GM21423 (cell line): ENCODE measurements around the gene CHIT1.

Experiments used
- ATAC-seq: cut with Tn5 transposase; IDR thresholded peaks from one replicate; pipeline ENCODE4 v1.9.1; 2021; ENCODE audit warnings: mild to moderate bottlenecking, moderate library complexity; ENCODE audit not compliant: unreplicated experiment

The CHIT1 gene

GRCh38 chr1:203217139-203217655, 12.3 kb downstream of the CHIT1 start:
- ATAC-seq = no peak

- no peak for ATAC-seq
Measured at GRCh38 chr1:203216274-203217138, 13.0 kb downstream of the CHIT1 start.

- ATAC-seq = no peak
Measured at GRCh38 chr1:203215573-203215972, 13.9 kb downstream of the CHIT1 start.

GRCh38 chr1:203214871-203215270, 14.6 kb downstream of the CHIT1 start:
- ATAC-seq = no peak

- no peak for ATAC-seq
Measured at GRCh38 chr1:203213126-203213525, 16.3 kb downstream of the CHIT1 start.

GRCh38 chr1:203211812-203212211, 17.7 kb downstream of the CHIT1 start:
- ATAC-seq = no peak

- ATAC-seq = no peak
Measured at GRCh38 chr1:203210988-203211387, 18.5 kb downstream of the CHIT1 start.

GRCh38 chr1:203210350-203210749, 19.1 kb downstream of the CHIT1 start:
- no peak for ATAC-seq

- ATAC-seq = no peak
Measured at GRCh38 chr1:203208181-203208580, 21.3 kb downstream of the CHIT1 start.

GRCh38 chr1:203207751-203208150, 21.7 kb downstream of the CHIT1 start:
- ATAC-seq = no peak

- ATAC-seq = no peak
Measured at GRCh38 chr1:203206129-203206687, 23.3 kb downstream of the CHIT1 start.

GRCh38 chr1:203204756-203205155, 24.7 kb downstream of the CHIT1 start:
- no peak for ATAC-seq

GRCh38 chr1:203202431-203203245, 26.8 kb downstream of the CHIT1 start:
- no peak for ATAC-seq

- no peak for ATAC-seq
Measured at GRCh38 chr1:203201516-203202205, 27.8 kb downstream of the CHIT1 start.

GRCh38 chr1:203200916-203201315, 28.6 kb downstream of the CHIT1 start:
- ATAC-seq = no peak

- ATAC-seq = no peak
Measured at GRCh38 chr1:203199816-203200571, 29.5 kb downstream of the CHIT1 start.

GRCh38 chr1:203199481-203199815, 30.0 kb downstream of the CHIT1 start:
- ATAC-seq = no peak

- no peak for ATAC-seq
Measured at GRCh38 chr1:203199002-203199401, 30.5 kb downstream of the CHIT1 start.

- ATAC-seq = no peak
Measured at GRCh38 chr1:203197625-203198024, 31.8 kb downstream of the CHIT1 start.

- ATAC-seq = no peak
Measured at GRCh38 chr1:203196371-203196770, 33.1 kb downstream of the CHIT1 start.
